Loucy (cell line): Measurements from ENCODE around the gene VPS37C.
"Not testable (repeated sequence)": the region's sequence is repeated elsewhere in the genome, so short reads cannot be mapped to it uniquely, and the experiment has no call there.

Experiments
- H2AFZ ChIP-seq: fragments of 200-600 bp; sonication (generic); 2 replicates; pipeline ENCODE4 v1.6.0; 2016; ENCODE audit warnings: antibody characterized with exemption, mild to moderate bottlenecking, low read length, moderate library complexity
- H3F3A ChIP-seq: fragments of 200-600 bp; 2 replicates; pipeline ENCODE4 v1.6.0; 2016; ENCODE audit warnings: antibody characterized with exemption, low read depth, mild to moderate bottlenecking
- H3K27me3 ChIP-seq: fragments of 200-600 bp; sonication (generic); 2 replicates; pipeline ENCODE4 v1.6.1; 2014; ENCODE audit warnings: low read length, mild to moderate bottlenecking; ENCODE audit not compliant: insufficient read depth, poor library complexity, severe bottlenecking
- H3K36me3 ChIP-seq: fragments of 200-600 bp; sonication (generic); 2 replicates; pipeline ENCODE4 v1.6.1; 2016; ENCODE audit warnings: low read length; ENCODE audit not compliant: insufficient read depth
- H3K4me1 ChIP-seq: fragments of 200-600 bp; sonication (generic); 2 replicates; pipeline ENCODE4 v1.5.1; 2014; ENCODE audit warnings: low read length, mild to moderate bottlenecking; ENCODE audit not compliant: insufficient read depth, poor library complexity, severe bottlenecking
- H3K4me2 ChIP-seq: fragments of 200-600 bp; sonication (generic); 2 replicates; pipeline ENCODE4 v1.6.0; 2014; ENCODE audit warnings: antibody characterized with exemption, low read length, low read depth, mild to moderate bottlenecking; ENCODE audit not compliant: poor library complexity, severe bottlenecking
- H3K4me3 ChIP-seq: fragments of 200-600 bp; sonication (generic); 2 replicates; pipeline ENCODE4 v1.5.1; 2014; ENCODE audit warnings: low read length, mild to moderate bottlenecking, mixed read lengths; ENCODE audit not compliant: poor library complexity, severe bottlenecking
- H3K79me2 ChIP-seq: fragments of 200-600 bp; sonication (generic); 2 replicates; pipeline ENCODE4 v1.6.1; 2014; ENCODE audit warnings: low read length; ENCODE audit not compliant: insufficient read depth
- H3K9ac ChIP-seq: fragments of 200-600 bp; sonication (generic); 2 replicates; pipeline ENCODE4 v1.6.0; 2014; ENCODE audit warnings: mild to moderate bottlenecking, low read depth, low read length, moderate library complexity; ENCODE audit not compliant: poor library complexity, severe bottlenecking
- H3K9me2 ChIP-seq: fragments of 200-600 bp; sonication (generic); replicated peaks from 2 replicates; pipeline ENCODE4 v1.6.1; 2016; ENCODE audit warnings: low read depth, low read length, mixed read lengths
- H3K9me3 ChIP-seq: fragments of 200-600 bp; sonication (generic); 2 replicates; pipeline ENCODE4 v1.6.1; 2014; ENCODE audit warnings: mild to moderate bottlenecking, antibody characterized with exemption, low read length, low read depth; ENCODE audit not compliant: insufficient read depth
- H4K20me1 ChIP-seq: fragments of 200-600 bp; sonication (generic); 2 replicates; pipeline ENCODE4 v1.6.0; 2014; ENCODE audit warnings: antibody characterized with exemption, low read length, mild to moderate bottlenecking; ENCODE audit not compliant: insufficient read depth, poor library complexity, severe bottlenecking
- EZH2phosphoT487 ChIP-seq: fragments of 200-600 bp; IDR thresholded peaks from 2 replicates; pipeline ENCODE4 v1.6.1; 2018; ENCODE audit warnings: antibody characterized with exemption, mild to moderate bottlenecking, moderate library complexity, borderline replicate concordance
- TF ChIP-seq, protein P1 (sequence below): fragments of 200-600 bp; sonication (generic); conservative IDR thresholded peaks from 2 replicates; pipeline ENCODE4 v1.5.1; 2014; ENCODE audit warnings: mild to moderate bottlenecking, antibody characterized with exemption, low read length

Gene VPS37C

DNA sequence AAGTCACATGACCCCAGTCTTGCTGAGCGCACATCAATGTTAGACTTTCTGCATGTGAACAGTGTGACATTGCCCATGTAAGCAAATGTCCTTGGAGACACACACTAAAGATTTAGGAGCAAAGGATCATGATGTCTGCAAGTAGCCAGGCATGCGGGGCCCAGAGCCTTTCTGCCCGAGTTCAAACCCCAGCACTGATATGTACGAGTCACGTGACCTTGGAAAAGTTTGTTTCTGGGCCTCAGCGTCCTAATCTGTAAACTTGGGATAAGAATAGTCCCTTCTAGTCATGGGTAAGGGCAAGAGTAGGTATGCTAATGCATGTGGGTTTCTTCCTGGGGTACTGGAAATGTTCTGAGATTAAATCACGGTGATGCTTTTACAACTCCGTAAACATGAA is 25.3 kb upstream of the VPS37C start:
- no peaks in the 10 kb centered on the region for H3K36me3 ChIP-seq
- H3K4me3 ChIP-seq, result no peak overlapping the region
- H3K79me2 ChIP-seq, result no peaks in the 10 kb centered on the region
- no peaks in the 10 kb centered on the region for H3K9me2 ChIP-seq
- H2AFZ ChIP-seq, result no peak overlapping the region
- TF ChIP-seq, protein P1, sequence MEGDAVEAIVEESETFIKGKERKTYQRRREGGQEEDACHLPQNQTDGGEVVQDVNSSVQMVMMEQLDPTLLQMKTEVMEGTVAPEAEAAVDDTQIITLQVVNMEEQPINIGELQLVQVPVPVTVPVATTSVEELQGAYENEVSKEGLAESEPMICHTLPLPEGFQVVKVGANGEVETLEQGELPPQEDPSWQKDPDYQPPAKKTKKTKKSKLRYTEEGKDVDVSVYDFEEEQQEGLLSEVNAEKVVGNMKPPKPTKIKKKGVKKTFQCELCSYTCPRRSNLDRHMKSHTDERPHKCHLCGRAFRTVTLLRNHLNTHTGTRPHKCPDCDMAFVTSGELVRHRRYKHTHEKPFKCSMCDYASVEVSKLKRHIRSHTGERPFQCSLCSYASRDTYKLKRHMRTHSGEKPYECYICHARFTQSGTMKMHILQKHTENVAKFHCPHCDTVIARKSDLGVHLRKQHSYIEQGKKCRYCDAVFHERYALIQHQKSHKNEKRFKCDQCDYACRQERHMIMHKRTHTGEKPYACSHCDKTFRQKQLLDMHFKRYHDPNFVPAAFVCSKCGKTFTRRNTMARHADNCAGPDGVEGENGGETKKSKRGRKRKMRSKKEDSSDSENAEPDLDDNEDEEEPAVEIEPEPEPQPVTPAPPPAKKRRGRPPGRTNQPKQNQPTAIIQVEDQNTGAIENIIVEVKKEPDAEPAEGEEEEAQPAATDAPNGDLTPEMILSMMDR, result no peak
- TF ChIP-seq EZH2phosphoT487, result no peak
- H4K20me1 ChIP-seq, result no peaks in the 10 kb centered on the region
- no peak overlapping the region for H3K9ac ChIP-seq
- H3K4me2 ChIP-seq, result no peak overlapping the region
- no peaks in the 10 kb centered on the region for H3F3A ChIP-seq
- H3K4me1 ChIP-seq, result no peaks in the 10 kb centered on the region
- H3K27me3 ChIP-seq, result no peaks in the 10 kb centered on the region
- H3K9me3 ChIP-seq, result no peaks in the 10 kb centered on the region

GRCh38 chr11:61183645-61184044 is 22.4 kb upstream of the VPS37C start:
- H3K4me3 ChIP-seq, result no peak overlapping the region
- no peak for TF ChIP-seq EZH2phosphoT487
- TF ChIP-seq, protein P1, result no peak
- no peaks in the 10 kb centered on the region for H3K4me1 ChIP-seq
- no peaks in the 10 kb centered on the region for H3K9me3 ChIP-seq
- no peak overlapping the region for H2AFZ ChIP-seq
- no peaks in the 10 kb centered on the region for H3K27me3 ChIP-seq
- no peak overlapping the region for H3K4me2 ChIP-seq
- H4K20me1 ChIP-seq, result no peaks in the 10 kb centered on the region
- no peaks in the 10 kb centered on the region for H3F3A ChIP-seq
- no peaks in the 10 kb centered on the region for H3K79me2 ChIP-seq
- H3K9me2 ChIP-seq, result no peaks in the 10 kb centered on the region
- no peaks in the 10 kb centered on the region for H3K36me3 ChIP-seq
- no peak overlapping the region for H3K9ac ChIP-seq

DNA sequence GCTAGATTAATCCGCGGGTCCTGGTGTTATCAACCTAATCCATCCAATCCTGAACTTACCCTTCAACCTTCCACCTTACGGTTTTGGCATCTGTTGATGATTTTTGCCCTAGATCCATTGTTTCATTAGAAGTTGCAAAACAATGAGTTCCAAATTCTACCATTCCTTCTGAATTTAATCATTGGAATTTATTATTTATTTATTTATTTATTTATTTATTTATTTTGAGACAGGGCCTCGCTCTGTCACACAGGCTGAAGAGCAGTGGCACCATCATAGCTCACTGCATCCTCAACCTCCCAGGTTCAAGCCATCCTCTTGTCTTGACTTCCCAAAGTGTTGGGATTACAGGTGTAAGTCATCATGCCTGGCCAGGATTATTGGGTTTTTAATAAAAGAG is 20.3 kb upstream of the VPS37C start:
- H3K4me2 ChIP-seq, result no peak overlapping the region
- no peak overlapping the region for H3K9ac ChIP-seq
- no peaks in the 10 kb centered on the region for H3K27me3 ChIP-seq
- H3K9me3 ChIP-seq, result no peaks in the 10 kb centered on the region
- no peaks in the 10 kb centered on the region for H4K20me1 ChIP-seq
- no peaks in the 10 kb centered on the region for H3F3A ChIP-seq
- no peaks in the 10 kb centered on the region for H3K79me2 ChIP-seq
- H3K4me3 ChIP-seq, result no peak overlapping the region
- H3K4me1 ChIP-seq, result no peaks in the 10 kb centered on the region
- H2AFZ ChIP-seq, result no peak overlapping the region
- no peaks in the 10 kb centered on the region for H3K36me3 ChIP-seq
- TF ChIP-seq, protein P1, result no peak
- TF ChIP-seq EZH2phosphoT487, result no peak
- no peaks in the 10 kb centered on the region for H3K9me2 ChIP-seq

DNA sequence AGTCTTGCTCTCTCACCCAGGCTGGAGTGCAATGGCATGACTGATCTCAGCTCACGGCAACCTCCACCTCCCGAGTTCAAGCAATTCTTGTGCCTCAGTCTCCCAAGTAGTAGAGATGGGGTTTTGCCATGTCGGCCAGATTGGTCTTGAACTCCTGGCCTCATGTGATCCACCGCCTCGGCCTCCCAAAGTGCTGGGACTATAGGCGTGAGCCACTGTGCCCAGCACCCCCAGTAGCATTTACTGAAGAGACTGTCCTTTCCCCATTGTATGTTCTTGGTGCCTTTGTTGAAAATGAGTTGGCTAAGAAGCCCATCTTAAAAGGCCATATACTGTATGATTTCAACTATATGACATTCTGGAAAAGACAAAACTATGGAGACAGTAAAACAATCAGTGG is 19.0 kb upstream of the VPS37C start:
- H3K4me3 ChIP-seq, H3K36me3 ChIP-seq, H3K9ac ChIP-seq, H3K79me2 ChIP-seq, H3K9me3 ChIP-seq, H2AFZ ChIP-seq, H3K4me1 ChIP-seq, H3K9me2 ChIP-seq, H3K4me2 ChIP-seq, H3K27me3 ChIP-seq, H3F3A ChIP-seq, H4K20me1 ChIP-seq: not testable (repeated sequence)
